Fibroblast of lung (primary cell): ENCODE measurements around the gene INO80E. TPM values are rescaled to one million over a fixed set of nuclear protein-coding genes. Genes with fewer than 3 reads are reported as not detected.

Experiments
- DNase-seq, 2 donors: peaks; one replicate each; pipeline versions ENCODE4 v3.0.0 to v3.0.0-alpha.2; 2010; ENCODE audit warnings: low read depth in 2 of 2
- H2AFZ ChIP-seq: 2 replicates; pipeline ENCODE4 v1.5.1; 2012; ENCODE audit warnings: low read length, control low read depth, inconsistent platforms
- H3K27ac ChIP-seq: 2 replicates; pipeline ENCODE4 v1.5.1; 2011; ENCODE audit warnings: low read length, control low read depth; ENCODE audit not compliant: insufficient read depth
- H3K27me3 ChIP-seq: 2 replicates; pipeline ENCODE4 v1.5.1; 2011; ENCODE audit warnings: mild to moderate bottlenecking, low read length; ENCODE audit not compliant: control insufficient read depth, insufficient read depth
- H3K36me3 ChIP-seq: 2 replicates; pipeline ENCODE4 v1.5.1; 2011; ENCODE audit warnings: low read length; ENCODE audit not compliant: control insufficient read depth, insufficient read depth
- H3K4me1 ChIP-seq: 2 replicates; pipeline ENCODE4 v1.5.1; 2011; ENCODE audit warnings: low read length; ENCODE audit not compliant: control insufficient read depth, insufficient read depth; ENCODE audit errors: extremely low read depth
- H3K4me2 ChIP-seq: 2 replicates; pipeline ENCODE4 v1.5.1; 2011; ENCODE audit warnings: low read length, control low read depth; ENCODE audit not compliant: insufficient read depth; ENCODE audit errors: extremely low read depth
- H3K4me3 ChIP-seq, 4 experiments: fragments of 200-600 bp in 1 of 4; sonication (generic) in 1 of 4; replicated peaks in 1 of 4; 2 replicates each; pipeline ENCODE4 v1.5.1; 2011 to 2016; ENCODE audit warnings: low read length in 4 of 4, low read depth in 3 of 4, mild to moderate bottlenecking in 3 of 4, control low read depth in 2 of 4, inconsistent platforms in 1 of 4, mixed read lengths in 1 of 4; ENCODE audit not compliant: insufficient read depth in 1 of 4; ENCODE audit errors: control extremely low read depth in 1 of 4
- H3K79me2 ChIP-seq: 2 replicates; pipeline ENCODE4 v1.5.1; 2012; ENCODE audit warnings: mild to moderate bottlenecking, low read length, inconsistent platforms; ENCODE audit not compliant: control insufficient read depth, insufficient read depth
- H3K9ac ChIP-seq: 2 replicates; pipeline ENCODE4 v1.5.1; 2011; ENCODE audit warnings: mild to moderate bottlenecking, low read length, control low read depth; ENCODE audit not compliant: insufficient read depth
- H3K9me3 ChIP-seq: 2 replicates; pipeline ENCODE4 v1.5.1; 2012; ENCODE audit warnings: low read depth, low read length; ENCODE audit not compliant: control insufficient read depth, insufficient read depth
- H4K20me1 ChIP-seq: 2 replicates; pipeline ENCODE4 v1.5.1; 2011; ENCODE audit warnings: low read length; ENCODE audit not compliant: control insufficient read depth, insufficient read depth; ENCODE audit errors: extremely low read depth
- EZH2 ChIP-seq: IDR thresholded peaks from 2 replicates; pipeline ENCODE4 v1.5.1; 2012; ENCODE audit warnings: low read length, control low read depth, mild to moderate bottlenecking; ENCODE audit errors: missing control alignments
- polyA minus RNA-seq: library from RNA; depleted of rRNA, polyadenylated mRNA; stranded (reverse); fragments of >200 nt; gene quantifications from 2 replicates; pipeline ENCODE4 v1.2.3, GENCODE V29; 2011; ENCODE audit warnings: low replicate concordance
- polyA plus RNA-seq, 2 donors: library from polyadenylated mRNA; depleted of rRNA in 1 of 2; stranded (reverse) in 1 of 2; unstranded in 1 of 2; fragments of >200 nt; gene quantifications; 2 replicates each; pipeline ENCODE4 v1.2.1, GENCODE V29; 2011 to 2012; ENCODE audit warnings: missing spikeins in 1 of 2
- total RNA-seq: library from RNA; depleted of rRNA; stranded (reverse); fragments of >200 nt; gene quantifications from 2 replicates; pipeline ENCODE4 v1.2.1, GENCODE V29; 2014
- TF ChIP-seq, protein P1 (sequence below), 2 donors: IDR thresholded peaks in 1 of 2; conservative IDR thresholded peaks in 1 of 2; 1 replicate in 1 of 2; 2 replicates in 1 of 2; pipeline ENCODE4 v1.5.1; 2011 to 2012; ENCODE audit warnings: low read length in 2 of 2, control low read depth in 1 of 2, inconsistent platforms in 1 of 2, low read depth in 1 of 2, mild to moderate bottlenecking in 1 of 2

The INO80E gene, protein sequence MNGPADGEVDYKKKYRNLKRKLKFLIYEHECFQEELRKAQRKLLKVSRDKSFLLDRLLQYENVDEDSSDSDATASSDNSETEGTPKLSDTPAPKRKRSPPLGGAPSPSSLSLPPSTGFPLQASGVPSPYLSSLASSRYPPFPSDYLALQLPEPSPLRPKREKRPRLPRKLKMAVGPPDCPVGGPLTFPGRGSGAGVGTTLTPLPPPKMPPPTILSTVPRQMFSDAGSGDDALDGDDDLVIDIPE
- 16.3 and 18.5 TPM in 2 replicates for total RNA-seq
- 21.9 and 37.1 TPM in 2 replicates for polyA plus RNA-seq
- polyA plus RNA-seq (2012) = 41.6 and 62.5 TPM in 2 replicates
- polyA minus RNA-seq = 10.7 and 15.9 TPM in 2 replicates

DNA sequence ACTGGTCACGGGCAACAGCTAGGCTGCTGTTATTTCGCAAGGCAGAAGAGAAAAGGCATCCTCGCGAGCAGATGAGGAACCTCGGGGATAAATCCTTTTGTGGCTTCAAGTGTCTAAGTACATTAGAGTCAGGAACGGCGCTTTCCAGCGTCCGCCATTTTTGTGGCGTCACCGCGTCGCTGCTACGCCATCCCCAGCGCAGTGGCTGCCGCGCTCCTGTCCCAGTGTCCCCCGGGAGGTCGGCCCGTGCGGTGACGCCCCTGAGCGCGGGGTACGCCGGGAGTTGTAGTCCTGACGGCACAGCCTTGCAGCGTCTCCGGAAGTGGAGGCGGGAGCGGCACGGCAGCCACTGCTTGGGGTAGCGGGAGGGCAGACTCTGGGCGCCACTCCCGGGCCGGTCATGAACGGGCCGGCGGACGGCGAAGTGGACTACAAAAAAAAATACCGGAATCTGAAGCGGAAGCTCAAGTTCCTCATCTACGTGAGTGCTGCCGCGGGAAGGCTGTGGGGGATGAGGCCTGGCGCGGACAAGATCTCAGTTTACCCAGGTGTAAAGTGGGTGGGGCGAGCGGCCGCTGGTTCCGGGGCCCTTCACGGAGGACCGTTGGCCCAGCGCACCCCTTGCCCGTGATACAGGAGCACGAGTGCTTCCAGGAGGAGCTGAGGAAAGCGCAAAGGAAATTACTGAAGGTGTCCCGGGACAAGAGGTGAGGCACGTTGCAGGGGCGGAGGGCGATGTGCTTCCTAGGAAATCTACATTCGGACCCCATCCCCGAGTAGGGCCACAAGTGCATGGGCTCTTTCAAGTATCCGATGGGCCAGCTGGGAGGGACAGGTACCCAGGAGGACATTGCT lies at the start of gene INO80E:
TSS of gene INO80E (plus strand) at position 331 of the 855 bp plus-strand sequence. CDS start at position 401, 70 bp downstream.
- H4K20me1 ChIP-seq = no peaks in the 10 kb centered on the region
- peaks cover 6% of the 10 kb centered on the region for H3K79me2 ChIP-seq
- peak within 1 kb of the TSS; percentile 83 for H3K9ac ChIP-seq
- peak within 1 kb of the TSS; percentile 74 to 97 (median 93) for H3K4me3 ChIP-seq
- H3K4me2 ChIP-seq = peak within 1 kb of the TSS; percentile 98
- peaks cover 14% of the 10 kb centered on the region for H3K4me1 ChIP-seq
- H3K9me3 ChIP-seq = no peaks in the 10 kb centered on the region
- H3K27me3 ChIP-seq = no peaks in the 10 kb centered on the region
- TF ChIP-seq, protein P1, sequence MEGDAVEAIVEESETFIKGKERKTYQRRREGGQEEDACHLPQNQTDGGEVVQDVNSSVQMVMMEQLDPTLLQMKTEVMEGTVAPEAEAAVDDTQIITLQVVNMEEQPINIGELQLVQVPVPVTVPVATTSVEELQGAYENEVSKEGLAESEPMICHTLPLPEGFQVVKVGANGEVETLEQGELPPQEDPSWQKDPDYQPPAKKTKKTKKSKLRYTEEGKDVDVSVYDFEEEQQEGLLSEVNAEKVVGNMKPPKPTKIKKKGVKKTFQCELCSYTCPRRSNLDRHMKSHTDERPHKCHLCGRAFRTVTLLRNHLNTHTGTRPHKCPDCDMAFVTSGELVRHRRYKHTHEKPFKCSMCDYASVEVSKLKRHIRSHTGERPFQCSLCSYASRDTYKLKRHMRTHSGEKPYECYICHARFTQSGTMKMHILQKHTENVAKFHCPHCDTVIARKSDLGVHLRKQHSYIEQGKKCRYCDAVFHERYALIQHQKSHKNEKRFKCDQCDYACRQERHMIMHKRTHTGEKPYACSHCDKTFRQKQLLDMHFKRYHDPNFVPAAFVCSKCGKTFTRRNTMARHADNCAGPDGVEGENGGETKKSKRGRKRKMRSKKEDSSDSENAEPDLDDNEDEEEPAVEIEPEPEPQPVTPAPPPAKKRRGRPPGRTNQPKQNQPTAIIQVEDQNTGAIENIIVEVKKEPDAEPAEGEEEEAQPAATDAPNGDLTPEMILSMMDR (conservative IDR thresholded peaks at IDR 0.05 in 1 of 2, IDR thresholded peaks at IDR 0.05 in 1 of 2; ENCODE audit: low read depth in 1 of 2, low read length in 2 of 2) = no peak
- TF ChIP-seq EZH2 = no peak
- peaks cover 14% of the 10 kb centered on the region for H3K36me3 ChIP-seq
- peak within 1 kb of the TSS; percentile 93 for H2AFZ ChIP-seq
- peak; percentile 92 to 95 for DNase-seq
- peak within 1 kb of the TSS; percentile 97 for H3K27ac ChIP-seq

DNA sequence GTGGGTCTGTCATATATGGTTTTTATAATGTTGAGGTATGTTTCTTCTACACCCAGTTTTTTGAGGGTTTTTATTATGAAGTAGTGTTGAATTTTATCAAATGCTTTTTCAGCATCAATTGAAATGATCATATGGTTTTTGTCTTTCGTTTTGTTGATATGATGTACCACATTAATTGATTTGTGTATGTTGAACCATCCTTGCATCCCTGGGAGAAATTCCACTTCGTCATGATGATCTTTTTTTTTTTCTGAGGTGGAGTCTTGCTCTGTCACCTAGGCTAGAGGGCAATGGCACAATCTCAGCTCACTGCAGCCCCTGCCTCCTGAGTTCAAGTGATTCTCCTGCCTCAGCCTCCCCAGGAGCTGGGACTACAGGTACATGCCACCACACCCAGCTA lies 48.1 kb upstream of the INO80E start:
- H3K4me3 ChIP-seq = no peak overlapping the region
- no peaks in the 10 kb centered on the region for H3K79me2 ChIP-seq
- H3K9ac ChIP-seq = no peak overlapping the region
- H3K27me3 ChIP-seq = no peaks in the 10 kb centered on the region
- H4K20me1 ChIP-seq = no peaks in the 10 kb centered on the region
- no peaks in the 10 kb centered on the region for H3K36me3 ChIP-seq
- TF ChIP-seq, protein P1 (conservative IDR thresholded peaks at IDR 0.05 in 1 of 2, IDR thresholded peaks at IDR 0.05 in 1 of 2; ENCODE audit: low read depth in 1 of 2, low read length in 2 of 2) = no peak
- TF ChIP-seq EZH2 = no peak
- peaks cover 7% of the 10 kb centered on the region for H3K4me1 ChIP-seq
- no peak for DNase-seq
- no peak overlapping the region for H3K4me2 ChIP-seq
- no peaks in the 10 kb centered on the region for H3K9me3 ChIP-seq
- no peak overlapping the region for H3K27ac ChIP-seq
- no peak overlapping the region for H2AFZ ChIP-seq

DNA sequence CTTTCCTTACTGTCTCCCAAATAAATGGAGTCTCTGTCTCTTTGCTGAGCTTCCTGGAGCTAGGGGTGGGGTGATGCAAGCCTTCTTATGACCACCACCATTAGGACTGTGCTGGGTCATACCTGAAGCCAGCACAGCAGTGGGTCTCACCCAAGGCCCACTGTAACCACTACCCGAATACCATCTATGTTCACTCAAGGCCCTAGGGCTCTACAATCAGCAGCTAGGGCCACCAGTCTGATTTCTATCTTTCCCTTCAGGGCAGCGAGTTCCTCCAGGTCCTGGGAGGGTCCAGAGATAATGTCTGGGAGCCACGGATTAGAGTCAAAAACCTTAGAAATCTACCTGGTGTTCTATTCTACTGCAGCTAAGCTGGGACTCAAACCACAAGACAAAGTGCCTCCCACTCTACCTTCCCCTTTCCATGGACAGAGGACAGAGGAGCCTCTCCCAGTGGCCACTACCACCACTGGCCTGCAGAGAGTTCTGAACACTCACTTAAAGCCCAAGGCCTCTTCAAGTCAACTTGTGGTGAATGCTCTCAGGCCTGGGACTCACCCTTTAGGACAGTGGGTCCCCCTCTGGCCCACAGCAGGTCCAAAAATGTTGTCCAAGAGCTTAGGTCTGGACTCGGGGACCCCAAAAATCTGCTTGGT lies 45.1 kb upstream of the INO80E start:
- Histone ChIP-seq H3K27me3 (no peaks in the 10 kb centered on the region), H4K20me1 (no peaks in the 10 kb centered on the region), H3K4me3 (no peak overlapping the region), H3K4me2 (no peak overlapping the region), H3K9me3 (no peaks in the 10 kb centered on the region), H3K9ac (no peak overlapping the region), H3K4me1 (no peaks in the 10 kb centered on the region), H3K27ac (no peak overlapping the region), H3K36me3 (no peaks in the 10 kb centered on the region), H3K79me2 (no peaks in the 10 kb centered on the region), H2AFZ (no peak overlapping the region)
- no peak for DNase-seq
- TF ChIP-seq EZH2 = no peak
- TF ChIP-seq, protein P1 (conservative IDR thresholded peaks at IDR 0.05 in 1 of 2, IDR thresholded peaks at IDR 0.05 in 1 of 2; ENCODE audit: low read depth in 1 of 2, low read length in 2 of 2) = no peak
